Neuronal stem cell (in vitro differentiated cells): ENCODE data around the gene BCAR1.
"Not testable (repeated sequence)": the region's sequence is repeated elsewhere in the genome, so short reads cannot be mapped to it uniquely, and the experiment has no call there.

Source experiments
- DNase-seq: peaks from one replicate; pipeline ENCODE4 v3.0.0-alpha.2; 2013; ENCODE audit warnings: low spot score
- H2AFZ ChIP-seq: one replicate; pipeline ENCODE4 v1.6.1; 2013; ENCODE audit warnings: mild to moderate bottlenecking, low read length, inconsistent platforms
- H2AK5ac ChIP-seq: 2 replicates; pipeline ENCODE4 v1.6.1; 2013; ENCODE audit warnings: low read depth, mild to moderate bottlenecking, inconsistent platforms, low read length, moderate library complexity, mixed read lengths
- H2BK120ac ChIP-seq: 2 replicates; pipeline ENCODE4 v1.6.1; 2013; ENCODE audit warnings: low read depth, mild to moderate bottlenecking, inconsistent platforms, low read length, moderate library complexity, mixed read lengths
- H2BK12ac ChIP-seq: one replicate; pipeline ENCODE4 v1.6.1; 2013; ENCODE audit warnings: low read length, inconsistent platforms
- H2BK15ac ChIP-seq: 2 replicates; pipeline ENCODE4 v1.6.1; 2013; ENCODE audit warnings: mild to moderate bottlenecking, low read length, inconsistent platforms, mixed read lengths
- H2BK5ac ChIP-seq: one replicate; pipeline ENCODE4 v1.6.1; 2013; ENCODE audit warnings: inconsistent platforms, mild to moderate bottlenecking, low read length, moderate library complexity
- H3K14ac ChIP-seq: one replicate; pipeline ENCODE4 v1.6.1; 2013; ENCODE audit warnings: low read length, inconsistent platforms
- H3K18ac ChIP-seq: 2 replicates; pipeline ENCODE4 v1.6.1; 2013; ENCODE audit warnings: low read length, inconsistent platforms
- H3K23ac ChIP-seq: 2 replicates; pipeline ENCODE4 v1.6.1; 2013; ENCODE audit warnings: low read depth, mild to moderate bottlenecking, mixed read lengths, low read length, inconsistent platforms; ENCODE audit not compliant: poor library complexity
- H3K27ac ChIP-seq: replicated peaks from 3 replicates; pipeline ENCODE4 v1.5.1; 2013; ENCODE audit warnings: low read length, inconsistent platforms
- H3K27me3 ChIP-seq, 3 experiments: 2 replicates each; pipeline ENCODE4 v1.6.1; 2013; ENCODE audit warnings: low read length in 3 of 3, mild to moderate bottlenecking in 2 of 3, inconsistent platforms in 1 of 3, low read depth in 1 of 3, mixed read lengths in 1 of 3, moderate library complexity in 1 of 3; ENCODE audit not compliant: control insufficient read depth in 3 of 3, insufficient read depth in 3 of 3
- H3K36me3 ChIP-seq, 2 donors: replicated peaks in 1 of 2; 2 replicates each; pipeline ENCODE4 v1.6.1; 2013; ENCODE audit warnings: low read length in 2 of 2; ENCODE audit not compliant: control insufficient read depth in 2 of 2, insufficient read depth in 2 of 2
- H3K4ac ChIP-seq: 2 replicates; pipeline ENCODE4 v1.6.1; 2013; ENCODE audit warnings: inconsistent platforms, mild to moderate bottlenecking, low read length, moderate library complexity
- H3K4me1 ChIP-seq, 2 donors: 1 replicate in 1 of 2; 2 replicates in 1 of 2; pipeline ENCODE4 v1.6.1; 2013; ENCODE audit warnings: low read length in 2 of 2, low read depth in 1 of 2; ENCODE audit not compliant: control insufficient read depth in 2 of 2, insufficient read depth in 1 of 2
- H3K4me2 ChIP-seq: one replicate; pipeline ENCODE4 v1.6.1; 2013; ENCODE audit warnings: mild to moderate bottlenecking, low read length, inconsistent platforms; ENCODE audit not compliant: insufficient read depth, poor library complexity, severe bottlenecking
- H3K4me3 ChIP-seq, 2 donors: 2 replicates each; pipeline ENCODE4 v1.5.1; 2013; ENCODE audit warnings: low read length in 2 of 2, mild to moderate bottlenecking in 2 of 2, inconsistent platforms in 1 of 2, moderate library complexity in 1 of 2
- H3K79me1 ChIP-seq: one replicate; pipeline ENCODE4 v1.6.1; 2013; ENCODE audit warnings: low read depth, mild to moderate bottlenecking, inconsistent platforms, low read length, moderate library complexity
- H3K9ac ChIP-seq: one replicate; pipeline ENCODE4 v1.6.1; 2013; ENCODE audit warnings: mild to moderate bottlenecking, low read depth, low read length, inconsistent platforms; ENCODE audit not compliant: poor library complexity
- H3K9me3 ChIP-seq, 2 donors: replicated peaks in 1 of 2; 2 replicates each; pipeline versions ENCODE3 to v1.6.1; 2013; ENCODE audit warnings: low read length in 2 of 2, mild to moderate bottlenecking in 2 of 2, inconsistent platforms in 1 of 2, low read depth in 1 of 2, mixed read lengths in 1 of 2, moderate library complexity in 1 of 2; ENCODE audit not compliant: control insufficient read depth in 2 of 2, insufficient read depth in 1 of 2
- H4K8ac ChIP-seq: one replicate; pipeline ENCODE4 v1.6.1; 2013; ENCODE audit warnings: low read depth, mild to moderate bottlenecking, inconsistent platforms, low read length, moderate library complexity
- H4K91ac ChIP-seq: one replicate; pipeline ENCODE4 v1.6.1; 2013; ENCODE audit warnings: low read length, low read depth, mild to moderate bottlenecking, inconsistent platforms; ENCODE audit not compliant: poor library complexity
- WGBS, 2 donors: extraction: QIAGEN DNeasy Blood & Tissue Kit; methylation state at CpG; one replicate each; pipeline ENCODE4 v1.1.7; 2013; ENCODE audit warnings: missing lambda C conversion rate in 2 of 2, mixed read lengths in 1 of 2; ENCODE audit not compliant: insufficient read length in 2 of 2, insufficient replicate concordance in 1 of 2; ENCODE audit errors: extremely low coverage in 2 of 2; 5-methylcytosine and 5-hydroxymethylcytosine counted together

Gene BCAR1

DNA sequence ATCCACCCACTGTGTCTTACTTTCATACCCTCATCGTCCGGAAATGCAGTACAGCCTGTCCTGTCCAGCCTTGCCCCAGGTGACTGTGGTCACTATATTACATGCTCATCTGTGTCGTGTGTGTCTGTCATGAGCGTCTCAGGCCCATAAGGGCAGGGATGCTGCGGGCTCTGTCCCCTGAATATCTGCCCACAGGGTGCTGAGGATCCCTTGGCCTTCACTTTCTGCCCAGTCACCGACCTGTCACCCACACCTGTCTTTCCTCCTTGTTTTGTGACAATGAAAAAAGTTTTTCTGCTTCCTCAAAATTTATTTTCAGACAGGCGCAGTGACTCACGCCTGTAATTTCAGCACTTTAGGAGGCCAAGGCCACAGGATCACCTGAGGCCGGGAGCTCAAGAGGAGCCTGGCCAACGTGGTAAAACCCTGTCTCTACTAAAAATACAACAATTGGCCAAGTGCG lies 34.0 kb downstream of the BCAR1 start:
- no peaks in the 10 kb centered on the region for H3K36me3 ChIP-seq
- no peak overlapping the region for H3K18ac ChIP-seq
- no peak overlapping the region for H3K14ac ChIP-seq
- H3K4me3 ChIP-seq: no peak overlapping the region
- H2BK5ac ChIP-seq: no peak overlapping the region
- no peak overlapping the region for H2BK12ac ChIP-seq
- WGBS, 2 donors: no CpG with 5 or more reads among the region's 11 CpGs
- H2BK15ac ChIP-seq: no peak overlapping the region
- peaks cover 0 to 2% of the 10 kb centered on the region in 2 donors for H3K4me1 ChIP-seq
- no peak for DNase-seq
- H4K8ac ChIP-seq: no peak overlapping the region
- H2BK120ac ChIP-seq: no peak overlapping the region
- no peak overlapping the region for H2AK5ac ChIP-seq
- no peak overlapping the region for H3K4ac ChIP-seq
- H4K91ac ChIP-seq: no peak overlapping the region
- no peaks in the 10 kb centered on the region for H3K79me1 ChIP-seq
- H3K9ac ChIP-seq: no peak overlapping the region
- H3K4me2 ChIP-seq: no peak overlapping the region
- H3K23ac ChIP-seq: no peak overlapping the region
- no peaks in the 10 kb centered on the region for H3K9me3 ChIP-seq
- H3K27ac ChIP-seq: no peak overlapping the region
- H3K27me3 ChIP-seq: no peaks in the 10 kb centered on the region
- no peak overlapping the region for H2AFZ ChIP-seq

GRCh38 chr16:75216576-75216975 lies 34.8 kb downstream of the BCAR1 start:
- Histone ChIP-seq H3K79me1 (no peaks in the 10 kb centered on the region), H3K9me3 (no peaks in the 10 kb centered on the region), H3K23ac (no peak overlapping the region), H2BK15ac (no peak overlapping the region), H2BK5ac (no peak overlapping the region), H2AFZ (no peak overlapping the region), H4K91ac (no peak overlapping the region), H3K36me3 (no peaks in the 10 kb centered on the region), H4K8ac (no peak overlapping the region), H3K27ac (no peak overlapping the region), H3K27me3 (no peaks in the 10 kb centered on the region), H3K4me3 (no peak overlapping the region), H3K9ac (no peak overlapping the region), H2BK12ac (no peak overlapping the region), H3K4me2 (no peak overlapping the region), H3K4me1 (peaks cover 0 to 3% of the 10 kb centered on the region in 2 donors), H2BK120ac (no peak overlapping the region), H3K4ac (no peak overlapping the region), H3K18ac (no peak overlapping the region), H3K14ac (no peak overlapping the region), H2AK5ac (no peak overlapping the region)
- WGBS, 2 donors: no CpG with 5 or more reads among the region's 7 CpGs
- no peak for DNase-seq

- Histone ChIP-seq H3K9me3 (no peaks in the 10 kb centered on the region), H3K23ac (no peak overlapping the region), H3K4me1 (peaks cover 0 to 3% of the 10 kb centered on the region in 2 donors), H3K79me1 (no peaks in the 10 kb centered on the region), H2AK5ac (no peak overlapping the region), H2BK15ac (no peak overlapping the region), H3K18ac (no peak overlapping the region), H2BK12ac (no peak overlapping the region), H4K91ac (no peak overlapping the region), H3K4me2 (no peak overlapping the region), H3K36me3 (no peaks in the 10 kb centered on the region), H3K27ac (no peak overlapping the region), H2AFZ (no peak overlapping the region), H3K14ac (no peak overlapping the region), H3K4ac (no peak overlapping the region), H2BK5ac (no peak overlapping the region), H4K8ac (no peak overlapping the region), H3K9ac (no peak overlapping the region), H3K4me3 (no peak overlapping the region), H2BK120ac (no peak overlapping the region), H3K27me3 (no peaks in the 10 kb centered on the region)
- no peak for DNase-seq
- no CpG with 5 or more reads among the region's 2 CpGs for WGBS, 2 donors
Observed at GRCh38 chr16:75216127-75216526, 35.3 kb downstream of the BCAR1 start.

DNA sequence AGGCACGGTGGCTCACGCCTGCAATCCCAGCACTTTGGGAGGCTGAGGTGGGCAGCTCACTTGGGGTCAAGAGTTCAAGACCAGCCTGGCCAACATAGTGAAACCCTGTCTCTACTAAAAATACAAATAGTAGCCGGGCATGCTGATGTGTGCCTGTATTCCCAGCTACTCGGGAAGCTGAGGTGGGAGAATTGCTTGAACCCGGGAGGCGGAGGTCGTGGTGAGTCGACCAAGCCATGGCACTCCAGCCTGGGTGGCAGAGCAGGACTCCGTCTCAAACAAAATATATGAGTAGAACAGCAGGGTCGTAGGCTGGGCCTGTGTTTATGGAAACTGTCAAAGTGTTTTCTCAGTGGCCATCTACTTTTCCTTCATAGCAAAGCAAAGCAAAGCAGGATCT lies 40.1 kb downstream of the BCAR1 start:
- no CpG with 5 or more reads among the region's 10 CpGs for WGBS, 2 donors
- H3K18ac ChIP-seq, H3K9me3 ChIP-seq, H3K27me3 ChIP-seq, H2AK5ac ChIP-seq, H3K9ac ChIP-seq, H3K23ac ChIP-seq, H3K27ac ChIP-seq, H2AFZ ChIP-seq, H2BK5ac ChIP-seq, H3K14ac ChIP-seq, H2BK15ac ChIP-seq, H4K91ac ChIP-seq, H4K8ac ChIP-seq, H3K4me3 ChIP-seq, DNase-seq, H2BK120ac ChIP-seq, H3K4me1 ChIP-seq, H2BK12ac ChIP-seq, H3K36me3 ChIP-seq, H3K4ac ChIP-seq, H3K4me2 ChIP-seq, H3K79me1 ChIP-seq: not testable (repeated sequence)
